ENCODE measurements around the gene ITPRIP. TPM values are rescaled to one million over a fixed set of nuclear protein-coding genes. Genes with fewer than 3 reads are reported as not detected.

The ITPRIP gene
- total and polyA plus RNA-seq, 2 donors from 2014 or later = 9.0 to 21.6 TPM

GRCh38 chr10:104380336-104380735, 42.1 kb upstream of the ITPRIP start:
- no peaks in the 10 kb centered on the region for H3K36me3 ChIP-seq (ENCODE audit: control insufficient read depth in 2 of 3, insufficient read depth in 3 of 3, low read length in 3 of 3)
- FAIRE-seq = no peak
- DNase-seq = no peak
- H3K4me3 ChIP-seq (ENCODE audit: low read length in 3 of 3) = no peak overlapping the region
- no peaks in the 10 kb centered on the region for H3K4me1 ChIP-seq (ENCODE audit: control insufficient read depth in 2 of 3, insufficient read depth in 2 of 3, low read depth in 1 of 3, low read length in 3 of 3)
- no peak overlapping the region for H3K27ac ChIP-seq (ENCODE audit: low read depth in 2 of 2, low read length in 2 of 2)
- H3K9me3 ChIP-seq (ENCODE audit: control insufficient read depth in 2 of 3, insufficient read depth in 1 of 3, low read length in 3 of 3) = no peaks in the 10 kb centered on the region
- TF ChIP-seq CTCF (IDR thresholded peaks at IDR 0.05; ENCODE audit: borderline replicate concordance, extremely low read depth, insufficient read depth) = no peak
- intact Hi-C loops (cut with DNase I) = no loop called here
- no peak overlapping the region for H3K9ac ChIP-seq (ENCODE audit: low read length in 3 of 3)
- no peaks in the 10 kb centered on the region for H3K27me3 ChIP-seq (ENCODE audit: control insufficient read depth, insufficient read depth, low read length)

DNA sequence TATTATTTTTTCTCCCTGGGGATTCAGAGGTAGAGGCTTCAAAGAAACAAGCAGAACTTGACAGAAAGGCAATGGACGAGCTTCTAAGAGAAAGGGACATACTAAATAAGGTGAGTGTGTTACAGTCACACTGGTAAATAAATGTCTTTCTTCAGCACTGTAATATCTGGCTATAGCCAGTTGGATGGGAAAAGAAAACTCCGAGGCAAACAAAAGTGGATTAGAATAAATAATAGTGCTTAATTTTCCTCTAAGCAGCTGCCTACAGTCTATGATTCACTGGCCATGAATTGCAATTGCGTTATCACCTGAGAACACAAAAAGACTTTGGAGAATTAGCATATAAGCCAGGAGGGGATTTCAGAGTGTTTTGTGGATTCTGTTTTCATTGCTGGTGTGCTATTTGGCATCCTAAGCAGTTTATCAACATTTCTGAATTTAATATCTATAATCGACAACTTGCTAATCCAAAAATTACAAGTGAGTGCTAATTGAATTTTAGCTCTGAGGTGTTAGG, 38.6 kb upstream of the ITPRIP start:
- Histone ChIP-seq H3K36me3 (ENCODE audit: control insufficient read depth in 2 of 3, insufficient read depth in 3 of 3, low read length in 3 of 3) (no peaks in the 10 kb centered on the region), H3K9ac (ENCODE audit: low read length in 3 of 3) (no peak overlapping the region), H3K9me3 (ENCODE audit: control insufficient read depth in 2 of 3, insufficient read depth in 1 of 3, low read length in 3 of 3) (no peaks in the 10 kb centered on the region), H3K4me1 (ENCODE audit: control insufficient read depth in 2 of 3, insufficient read depth in 2 of 3, low read depth in 1 of 3, low read length in 3 of 3) (no peaks in the 10 kb centered on the region), H3K27ac (ENCODE audit: low read depth in 2 of 2, low read length in 2 of 2) (no peak overlapping the region), H3K27me3 (ENCODE audit: control insufficient read depth, insufficient read depth, low read length) (no peaks in the 10 kb centered on the region), H3K4me3 (ENCODE audit: low read length in 3 of 3) (no peak overlapping the region)
- intact Hi-C loops (cut with DNase I) = no loop called here
- FAIRE-seq (no peak), DNase-seq (no peak)
- no peak for TF ChIP-seq CTCF (IDR thresholded peaks at IDR 0.05; ENCODE audit: borderline replicate concordance, extremely low read depth, insufficient read depth)

- Histone ChIP-seq H3K4me1 (ENCODE audit: control insufficient read depth in 2 of 3, insufficient read depth in 2 of 3, low read depth in 1 of 3, low read length in 3 of 3) (no peaks in the 10 kb centered on the region), H3K4me3 (ENCODE audit: low read length in 3 of 3) (no peak overlapping the region), H3K9ac (ENCODE audit: low read length in 3 of 3) (no peak overlapping the region), H3K9me3 (ENCODE audit: control insufficient read depth in 2 of 3, insufficient read depth in 1 of 3, low read length in 3 of 3) (peaks cover 0 to 8% (median 0%) of the 10 kb centered on the region in 3 donors), H3K36me3 (ENCODE audit: control insufficient read depth in 2 of 3, insufficient read depth in 3 of 3, low read length in 3 of 3) (no peaks in the 10 kb centered on the region), H3K27me3 (ENCODE audit: control insufficient read depth, insufficient read depth, low read length) (no peaks in the 10 kb centered on the region), H3K27ac (ENCODE audit: low read depth in 2 of 2, low read length in 2 of 2) (no peak overlapping the region)
- no peak for FAIRE-seq
- intact Hi-C loops (cut with DNase I) = no loop called here
- DNase-seq = no peak
- no peak for TF ChIP-seq CTCF (IDR thresholded peaks at IDR 0.05; ENCODE audit: borderline replicate concordance, extremely low read depth, insufficient read depth)
Measured at GRCh38 chr10:104374591-104374990, 36.3 kb upstream of the ITPRIP start.

- intact Hi-C loops (cut with DNase I) = no loop called here
- H3K4me3 ChIP-seq (ENCODE audit: low read length in 3 of 3) = no peak overlapping the region
- no peak overlapping the region for H3K27ac ChIP-seq (ENCODE audit: low read depth in 2 of 2, low read length in 2 of 2)
- peaks cover 0 to 8% (median 0%) of the 10 kb centered on the region in 3 donors for H3K9me3 ChIP-seq (ENCODE audit: control insufficient read depth in 2 of 3, insufficient read depth in 1 of 3, low read length in 3 of 3)
- H3K9ac ChIP-seq (ENCODE audit: low read length in 3 of 3) = no peak overlapping the region
- no peaks in the 10 kb centered on the region for H3K4me1 ChIP-seq (ENCODE audit: control insufficient read depth in 2 of 3, insufficient read depth in 2 of 3, low read depth in 1 of 3, low read length in 3 of 3)
- FAIRE-seq (no peak), DNase-seq (no peak)
- TF ChIP-seq CTCF (IDR thresholded peaks at IDR 0.05; ENCODE audit: borderline replicate concordance, extremely low read depth, insufficient read depth) = no peak
- no peaks in the 10 kb centered on the region for H3K36me3 ChIP-seq (ENCODE audit: control insufficient read depth in 2 of 3, insufficient read depth in 3 of 3, low read length in 3 of 3)
- no peaks in the 10 kb centered on the region for H3K27me3 ChIP-seq (ENCODE audit: control insufficient read depth, insufficient read depth, low read length)
Measured at GRCh38 chr10:104371753-104372152, 33.5 kb upstream of the ITPRIP start.
